Right lobe of liver (tissue), 4 donors: ENCODE data around the gene ZNF549.
"Not testable (repeated sequence)": the region's sequence is repeated elsewhere in the genome, so short reads cannot be mapped to it uniquely, and the experiment has no call there.

Experiments used
- POLR2A ChIP-seq: fragments of 450-650 bp; IDR thresholded peaks from one replicate; pipeline ENCODE4 v1.6.1; 2017; ENCODE audit warnings: antibody characterized with exemption, mild to moderate bottlenecking
- TF ChIP-seq, protein P1 (sequence below), 4 donors: fragments of 200-600 bp in 3 of 4; fragments of 450-650 bp in 1 of 4; IDR thresholded peaks; one replicate each; pipeline versions ENCODE4 v1.5.1 to v1.8.0; 2016 to 2022; ENCODE audit warnings: antibody characterized with exemption in 4 of 4, mild to moderate bottlenecking in 2 of 4
- donor health status: DM: no; HTN: no; CAD: no.
- donor health status: DM: no; HTN: no; CAD: no.
- donor health status: DM: no; HTN: yes; CAD: no.

- TF ChIP-seq, protein P1, sequence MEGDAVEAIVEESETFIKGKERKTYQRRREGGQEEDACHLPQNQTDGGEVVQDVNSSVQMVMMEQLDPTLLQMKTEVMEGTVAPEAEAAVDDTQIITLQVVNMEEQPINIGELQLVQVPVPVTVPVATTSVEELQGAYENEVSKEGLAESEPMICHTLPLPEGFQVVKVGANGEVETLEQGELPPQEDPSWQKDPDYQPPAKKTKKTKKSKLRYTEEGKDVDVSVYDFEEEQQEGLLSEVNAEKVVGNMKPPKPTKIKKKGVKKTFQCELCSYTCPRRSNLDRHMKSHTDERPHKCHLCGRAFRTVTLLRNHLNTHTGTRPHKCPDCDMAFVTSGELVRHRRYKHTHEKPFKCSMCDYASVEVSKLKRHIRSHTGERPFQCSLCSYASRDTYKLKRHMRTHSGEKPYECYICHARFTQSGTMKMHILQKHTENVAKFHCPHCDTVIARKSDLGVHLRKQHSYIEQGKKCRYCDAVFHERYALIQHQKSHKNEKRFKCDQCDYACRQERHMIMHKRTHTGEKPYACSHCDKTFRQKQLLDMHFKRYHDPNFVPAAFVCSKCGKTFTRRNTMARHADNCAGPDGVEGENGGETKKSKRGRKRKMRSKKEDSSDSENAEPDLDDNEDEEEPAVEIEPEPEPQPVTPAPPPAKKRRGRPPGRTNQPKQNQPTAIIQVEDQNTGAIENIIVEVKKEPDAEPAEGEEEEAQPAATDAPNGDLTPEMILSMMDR (IDR thresholded peaks at IDR 0.05) = not testable (repeated sequence)
- not testable (repeated sequence) for TF ChIP-seq POLR2A
These were observed 26.8 kb upstream of the ZNF549 start for GRCh38 chr19:57500400-57500799.
